ENCODE data around the gene HSP90B1. TPM values are rescaled to one million over a fixed set of nuclear protein-coding genes. Genes with fewer than 3 reads are reported as not detected.

Gene HSP90B1
- total and polyA plus RNA-seq, 2 of the 13 experiments (the other 11 are each of a cell fraction or from before 2014, with no cell fraction given): 800 to 954 TPM

DNA sequence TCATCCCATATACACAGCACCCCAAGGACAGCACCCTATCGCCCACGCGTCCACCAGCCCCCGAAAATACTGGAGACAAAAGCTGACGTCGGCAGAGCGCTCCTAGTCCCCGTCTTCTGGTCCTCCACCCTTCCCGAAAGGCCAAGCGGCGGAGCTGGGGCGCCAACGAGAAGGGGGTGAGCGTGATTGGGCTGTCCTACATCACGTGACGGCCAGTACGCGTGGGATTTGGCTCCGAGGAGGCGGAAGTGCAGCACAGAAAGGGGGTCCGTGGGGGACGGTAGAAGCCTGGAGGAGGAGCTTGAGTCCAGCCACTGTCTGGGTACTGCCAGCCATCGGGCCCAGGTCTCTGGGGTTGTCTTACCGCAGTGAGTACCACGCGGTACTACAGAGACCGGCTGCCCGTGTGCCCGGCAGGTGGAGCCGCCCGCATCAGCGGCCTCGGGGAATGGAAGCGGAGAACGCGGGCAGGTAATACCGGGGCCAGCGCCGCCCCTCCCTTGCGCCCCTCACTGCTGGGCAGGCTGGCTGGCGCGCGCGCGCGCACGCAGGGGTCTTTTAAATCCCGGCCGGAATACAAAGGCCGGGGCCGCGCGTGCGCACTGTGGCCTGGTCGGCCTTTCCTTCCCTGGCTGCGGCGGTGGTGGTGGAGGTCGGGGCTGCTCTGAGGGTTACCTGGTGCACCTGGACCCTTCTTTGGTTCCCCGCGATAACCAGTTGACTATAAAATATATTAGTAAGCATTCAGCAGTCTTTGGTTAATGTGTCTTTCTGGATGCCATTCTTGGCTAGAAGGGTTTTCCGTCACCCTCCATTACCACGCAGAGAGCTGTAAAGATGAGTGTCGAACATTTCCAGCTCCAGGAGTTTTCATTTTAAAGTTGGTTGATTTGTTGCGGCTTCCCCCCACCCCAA is 35.6 kb downstream of the HSP90B1 start, which contains the start of gene TDG (continued):
- peak; percentile 88 for TF ChIP-seq ARID2 (CRISPR knock-in tag; IDR thresholded peaks at IDR 0.05; ENCODE audit: borderline replicate concordance)
- peak; percentile 91 for TF ChIP-seq ELF4 (CRISPR knock-in tag; IDR thresholded peaks at IDR 0.05; ENCODE audit: borderline replicate concordance)
- TF ChIP-seq ZNF263 (CRISPR knock-in tag; IDR thresholded peaks at IDR 0.05): peak; percentile 89
- peak; percentile 78; the same call in 1 of the 2 replicates for TF ChIP-seq ZNF567 (CRISPR knock-in tag; IDR thresholded peaks at IDR 0.05; ENCODE audit: borderline replicate concordance)
- peak; percentile 76; the same call in 1 of the 2 replicates for TF ChIP-seq ZFP90 (CRISPR knock-in tag; IDR thresholded peaks at IDR 0.05; ENCODE audit: borderline replicate concordance)
- no peak; the same call in 1 of the 2 replicates for TF ChIP-seq NRL (CRISPR knock-in tag; IDR thresholded peaks at IDR 0.05; ENCODE audit: borderline replicate concordance)
- peak; percentile 54; the same call in 1 of the 2 replicates for TF ChIP-seq KDM3A (CRISPR knock-in tag; IDR thresholded peaks at IDR 0.05; ENCODE audit: low read depth)
- TF ChIP-seq, protein P1, sequence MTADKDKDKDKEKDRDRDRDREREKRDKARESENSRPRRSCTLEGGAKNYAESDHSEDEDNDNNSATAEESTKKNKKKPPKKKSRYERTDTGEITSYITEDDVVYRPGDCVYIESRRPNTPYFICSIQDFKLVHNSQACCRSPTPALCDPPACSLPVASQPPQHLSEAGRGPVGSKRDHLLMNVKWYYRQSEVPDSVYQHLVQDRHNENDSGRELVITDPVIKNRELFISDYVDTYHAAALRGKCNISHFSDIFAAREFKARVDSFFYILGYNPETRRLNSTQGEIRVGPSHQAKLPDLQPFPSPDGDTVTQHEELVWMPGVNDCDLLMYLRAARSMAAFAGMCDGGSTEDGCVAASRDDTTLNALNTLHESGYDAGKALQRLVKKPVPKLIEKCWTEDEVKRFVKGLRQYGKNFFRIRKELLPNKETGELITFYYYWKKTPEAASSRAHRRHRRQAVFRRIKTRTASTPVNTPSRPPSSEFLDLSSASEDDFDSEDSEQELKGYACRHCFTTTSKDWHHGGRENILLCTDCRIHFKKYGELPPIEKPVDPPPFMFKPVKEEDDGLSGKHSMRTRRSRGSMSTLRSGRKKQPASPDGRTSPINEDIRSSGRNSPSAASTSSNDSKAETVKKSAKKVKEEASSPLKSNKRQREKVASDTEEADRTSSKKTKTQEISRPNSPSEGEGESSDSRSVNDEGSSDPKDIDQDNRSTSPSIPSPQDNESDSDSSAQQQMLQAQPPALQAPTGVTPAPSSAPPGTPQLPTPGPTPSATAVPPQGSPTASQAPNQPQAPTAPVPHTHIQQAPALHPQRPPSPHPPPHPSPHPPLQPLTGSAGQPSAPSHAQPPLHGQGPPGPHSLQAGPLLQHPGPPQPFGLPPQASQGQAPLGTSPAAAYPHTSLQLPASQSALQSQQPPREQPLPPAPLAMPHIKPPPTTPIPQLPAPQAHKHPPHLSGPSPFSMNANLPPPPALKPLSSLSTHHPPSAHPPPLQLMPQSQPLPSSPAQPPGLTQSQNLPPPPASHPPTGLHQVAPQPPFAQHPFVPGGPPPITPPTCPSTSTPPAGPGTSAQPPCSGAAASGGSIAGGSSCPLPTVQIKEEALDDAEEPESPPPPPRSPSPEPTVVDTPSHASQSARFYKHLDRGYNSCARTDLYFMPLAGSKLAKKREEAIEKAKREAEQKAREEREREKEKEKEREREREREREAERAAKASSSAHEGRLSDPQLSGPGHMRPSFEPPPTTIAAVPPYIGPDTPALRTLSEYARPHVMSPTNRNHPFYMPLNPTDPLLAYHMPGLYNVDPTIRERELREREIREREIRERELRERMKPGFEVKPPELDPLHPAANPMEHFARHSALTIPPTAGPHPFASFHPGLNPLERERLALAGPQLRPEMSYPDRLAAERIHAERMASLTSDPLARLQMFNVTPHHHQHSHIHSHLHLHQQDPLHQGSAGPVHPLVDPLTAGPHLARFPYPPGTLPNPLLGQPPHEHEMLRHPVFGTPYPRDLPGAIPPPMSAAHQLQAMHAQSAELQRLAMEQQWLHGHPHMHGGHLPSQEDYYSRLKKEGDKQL (CRISPR knock-in tag; IDR thresholded peaks at IDR 0.05; ENCODE audit: low read depth): 0 out of 2 replicates have a peak, but pooled peaks have one; percentile 13
- TF ChIP-seq JUN (CRISPR knock-in tag; IDR thresholded peaks at IDR 0.05): 0 out of 2 replicates have a peak, but pooled peaks have one; percentile 11
- TF ChIP-seq, protein P2, sequence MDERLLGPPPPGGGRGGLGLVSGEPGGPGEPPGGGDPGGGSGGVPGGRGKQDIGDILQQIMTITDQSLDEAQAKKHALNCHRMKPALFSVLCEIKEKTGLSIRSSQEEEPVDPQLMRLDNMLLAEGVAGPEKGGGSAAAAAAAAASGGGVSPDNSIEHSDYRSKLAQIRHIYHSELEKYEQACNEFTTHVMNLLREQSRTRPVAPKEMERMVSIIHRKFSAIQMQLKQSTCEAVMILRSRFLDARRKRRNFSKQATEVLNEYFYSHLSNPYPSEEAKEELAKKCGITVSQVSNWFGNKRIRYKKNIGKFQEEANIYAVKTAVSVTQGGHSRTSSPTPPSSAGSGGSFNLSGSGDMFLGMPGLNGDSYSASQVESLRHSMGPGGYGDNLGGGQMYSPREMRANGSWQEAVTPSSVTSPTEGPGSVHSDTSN (CRISPR knock-in tag; IDR thresholded peaks at IDR 0.05): no peak
- 0 out of 2 replicates have a peak, but pooled peaks have one; percentile 31 for TF ChIP-seq ZMYM2 (CRISPR knock-in tag; IDR thresholded peaks at IDR 0.05)
- TF ChIP-seq, protein P3, sequence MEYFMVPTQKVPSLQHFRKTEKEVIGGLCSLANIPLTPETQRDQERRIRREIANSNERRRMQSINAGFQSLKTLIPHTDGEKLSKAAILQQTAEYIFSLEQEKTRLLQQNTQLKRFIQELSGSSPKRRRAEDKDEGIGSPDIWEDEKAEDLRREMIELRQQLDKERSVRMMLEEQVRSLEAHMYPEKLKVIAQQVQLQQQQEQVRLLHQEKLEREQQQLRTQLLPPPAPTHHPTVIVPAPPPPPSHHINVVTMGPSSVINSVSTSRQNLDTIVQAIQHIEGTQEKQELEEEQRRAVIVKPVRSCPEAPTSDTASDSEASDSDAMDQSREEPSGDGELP (IDR thresholded peaks at IDR 0.05; ENCODE audit: borderline replicate concordance, low read depth): no peak; the same call in 1 of the 2 replicates
- TF ChIP-seq SOX13 (IDR thresholded peaks at IDR 0.05): no peak
- TF ChIP-seq SOX13 (CRISPR knock-in tag; conservative IDR thresholded peaks at IDR 0.05 in 1 of 2, IDR thresholded peaks at IDR 0.05 in 1 of 2): peak in 1 of 2 experiments; percentile 32; a peak in 1 of 4 replicates
- TF ChIP-seq ZNF143 (CRISPR knock-in tag; IDR thresholded peaks at IDR 0.05): peak; percentile 88
- 0 out of 2 replicates have a peak, but pooled peaks have one; percentile 43 for TF ChIP-seq AKAP8 (CRISPR knock-in tag; IDR thresholded peaks at IDR 0.05)
- TF ChIP-seq PHF20 (CRISPR knock-in tag; IDR thresholded peaks at IDR 0.05): peak; percentile 95
- TF ChIP-seq, protein P4, sequence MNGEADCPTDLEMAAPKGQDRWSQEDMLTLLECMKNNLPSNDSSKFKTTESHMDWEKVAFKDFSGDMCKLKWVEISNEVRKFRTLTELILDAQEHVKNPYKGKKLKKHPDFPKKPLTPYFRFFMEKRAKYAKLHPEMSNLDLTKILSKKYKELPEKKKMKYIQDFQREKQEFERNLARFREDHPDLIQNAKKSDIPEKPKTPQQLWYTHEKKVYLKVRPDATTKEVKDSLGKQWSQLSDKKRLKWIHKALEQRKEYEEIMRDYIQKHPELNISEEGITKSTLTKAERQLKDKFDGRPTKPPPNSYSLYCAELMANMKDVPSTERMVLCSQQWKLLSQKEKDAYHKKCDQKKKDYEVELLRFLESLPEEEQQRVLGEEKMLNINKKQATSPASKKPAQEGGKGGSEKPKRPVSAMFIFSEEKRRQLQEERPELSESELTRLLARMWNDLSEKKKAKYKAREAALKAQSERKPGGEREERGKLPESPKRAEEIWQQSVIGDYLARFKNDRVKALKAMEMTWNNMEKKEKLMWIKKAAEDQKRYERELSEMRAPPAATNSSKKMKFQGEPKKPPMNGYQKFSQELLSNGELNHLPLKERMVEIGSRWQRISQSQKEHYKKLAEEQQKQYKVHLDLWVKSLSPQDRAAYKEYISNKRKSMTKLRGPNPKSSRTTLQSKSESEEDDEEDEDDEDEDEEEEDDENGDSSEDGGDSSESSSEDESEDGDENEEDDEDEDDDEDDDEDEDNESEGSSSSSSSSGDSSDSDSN (CRISPR knock-in tag; IDR thresholded peaks at IDR 0.05): peak; percentile 95
